Neural progenitor cell (in vitro differentiated cells): ENCODE measurements around the gene ARHGEF39. TPM values are rescaled to one million over a fixed set of nuclear protein-coding genes. Genes with fewer than 3 reads are reported as not detected.

Experiments used
- DNase-seq: peaks from one replicate; pipeline ENCODE4 v3.0.0-alpha.2; 2016; ENCODE audit warnings: low spot score
- H2AFZ ChIP-seq: fragments of 200-600 bp; sonication (generic); replicated peaks from 2 replicates; pipeline ENCODE4 v1.6.1; 2016; ENCODE audit warnings: antibody characterized with exemption
- H3F3A ChIP-seq: fragments of 200-600 bp; sonication (generic); 2 replicates; pipeline ENCODE4 v1.6.1; 2016; ENCODE audit warnings: antibody characterized with exemption, low read depth
- H3K27ac ChIP-seq: fragments of 200-600 bp; sonication (generic); 2 replicates; pipeline ENCODE4 v1.5.1; 2016; ENCODE audit warnings: mild to moderate bottlenecking
- H3K27me3 ChIP-seq: fragments of 200-600 bp; sonication (generic); 2 replicates; pipeline ENCODE4 v1.6.1; 2016; ENCODE audit warnings: mild to moderate bottlenecking, moderate library complexity
- H3K36me3 ChIP-seq: fragments of 200-600 bp; sonication (generic); 2 replicates; pipeline ENCODE4 v1.5.1; 2016
- H3K4me1 ChIP-seq: fragments of 200-600 bp; sonication (generic); 2 replicates; pipeline ENCODE4 v1.6.1; 2016; ENCODE audit warnings: mixed run types
- H3K4me2 ChIP-seq: fragments of 200-600 bp; sonication (generic); 2 replicates; pipeline ENCODE4 v1.6.1; 2016
- H3K4me3 ChIP-seq: fragments of 200-600 bp; sonication (generic); 2 replicates; pipeline ENCODE4 v1.5.1; 2016
- H3K79me2 ChIP-seq: fragments of 200-600 bp; sonication (generic); 2 replicates; pipeline ENCODE4 v1.6.1; 2016; ENCODE audit warnings: low read depth
- H3K9ac ChIP-seq: fragments of 200-600 bp; sonication (generic); 2 replicates; pipeline ENCODE4 v1.6.1; 2016
- H3K9me3 ChIP-seq: fragments of 200-600 bp; sonication (generic); 2 replicates; pipeline ENCODE4 v1.5.1; 2016; ENCODE audit warnings: low read depth
- H4K20me1 ChIP-seq: fragments of 200-600 bp; sonication (generic); 2 replicates; pipeline ENCODE4 v1.6.1; 2016; ENCODE audit warnings: low read depth
- H3K27ac Mint-ChIP-seq: 3 replicates; pipeline ENCODE4 v1.8.0; 2021; ENCODE audit warnings: mixed read lengths
- H3K27me3 Mint-ChIP-seq: 2 replicates; pipeline ENCODE4 v1.8.0; 2022; ENCODE audit warnings: low read depth, mild to moderate bottlenecking, inconsistent platforms, moderate library complexity, mixed read lengths; ENCODE audit not compliant: insufficient read depth
- H3K36me3 Mint-ChIP-seq: 3 replicates; pipeline ENCODE4 v1.8.0; 2021; ENCODE audit warnings: mixed read lengths
- H3K4me1 Mint-ChIP-seq: 3 replicates; pipeline ENCODE4 v1.8.0; 2021; ENCODE audit warnings: mixed read lengths
- H3K4me3 Mint-ChIP-seq: 3 replicates; pipeline ENCODE4 v1.8.0; 2021; ENCODE audit warnings: mild to moderate bottlenecking, moderate library complexity, mixed read lengths
- H3K9me3 Mint-ChIP-seq: 3 replicates; pipeline ENCODE4 v1.8.0; 2020; ENCODE audit warnings: mixed read lengths
- EZH2 ChIP-seq: fragments of 200-600 bp; sonication (generic); IDR thresholded peaks from 2 replicates; pipeline ENCODE4 v1.6.1; 2017; ENCODE audit warnings: antibody characterized with exemption, mild to moderate bottlenecking, moderate library complexity
- EZH2phosphoT487 ChIP-seq: fragments of 200-600 bp; sonication (generic); IDR thresholded peaks from 2 replicates; pipeline ENCODE4 v1.6.1; 2017; ENCODE audit warnings: antibody characterized with exemption
- total RNA-seq: library from RNA; depleted of rRNA; stranded (reverse); fragments of >200 nt; gene quantifications from 2 replicates; pipeline ENCODE4 v1.2.3, GENCODE V29; 2015; ENCODE audit warnings: low replicate concordance
- TF ChIP-seq, protein P1 (sequence below): fragments of 200-600 bp; sonication (generic); IDR thresholded peaks from 2 replicates; pipeline ENCODE4 v1.5.1; 2017; ENCODE audit warnings: antibody characterized with exemption, mild to moderate bottlenecking

Gene ARHGEF39
- total RNA-seq, 1 donor from 2014 or later, result 13.2 TPM

DNA sequence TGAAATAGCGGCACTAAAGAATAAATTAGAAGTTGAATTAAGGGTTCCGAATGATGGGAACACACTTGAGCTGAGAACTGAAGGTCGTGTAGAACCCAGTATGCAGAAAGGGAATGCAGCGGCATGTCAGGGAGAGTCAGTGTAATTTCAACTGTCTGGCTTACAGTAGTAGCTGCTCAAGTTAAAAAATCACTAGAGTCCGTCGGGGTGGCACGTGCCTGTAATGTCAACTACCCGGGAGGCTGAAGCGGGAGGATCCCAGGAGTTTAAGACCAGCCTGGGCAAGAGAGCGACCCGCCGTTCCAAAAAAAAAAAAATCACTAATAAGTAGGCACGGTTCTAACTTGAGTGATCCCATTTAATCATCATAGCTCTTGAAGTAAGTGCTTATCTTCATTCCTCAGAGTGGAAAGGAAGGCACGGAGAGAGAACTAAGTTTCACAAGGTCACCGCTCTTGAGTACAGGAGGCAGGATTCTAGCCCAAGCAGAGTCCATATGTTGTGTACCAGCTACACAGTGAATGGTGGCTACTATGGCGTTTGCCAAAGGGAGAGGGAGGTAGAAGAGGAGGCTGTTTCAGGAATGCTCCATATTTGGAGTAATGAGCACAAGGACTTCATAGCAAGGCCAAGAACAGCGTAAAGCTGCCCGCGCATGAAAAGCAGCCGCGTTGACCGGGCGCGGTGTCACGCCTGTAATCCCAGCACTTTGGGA lies 8.0 kb downstream of the ARHGEF39 start:
- H3K4me2 ChIP-seq, result peak overlapping the region; percentile 82
- H3K79me2 ChIP-seq, result peaks cover 8% of the 10 kb centered on the region
- Mint-ChIP-seq H3K27me3 (peaks cover 15% of the 10 kb centered on the region), H3K9me3 (peaks cover 3% of the 10 kb centered on the region), H3K4me1 (peaks cover 39% of the 10 kb centered on the region), H3K36me3 (peaks cover 26% of the 10 kb centered on the region), H3K4me3 (peak overlapping the region; percentile 91), H3K27ac (peak overlapping the region; percentile 100)
- H3K9me3 ChIP-seq, result no peaks in the 10 kb centered on the region
- no peak overlapping the region for H3K27ac ChIP-seq
- no peaks in the 10 kb centered on the region for H3K36me3 ChIP-seq
- H3K4me1 ChIP-seq, result no peaks in the 10 kb centered on the region
- TF ChIP-seq EZH2 (peak; percentile 17), EZH2phosphoT487 (no peak)
- TF ChIP-seq, protein P1, sequence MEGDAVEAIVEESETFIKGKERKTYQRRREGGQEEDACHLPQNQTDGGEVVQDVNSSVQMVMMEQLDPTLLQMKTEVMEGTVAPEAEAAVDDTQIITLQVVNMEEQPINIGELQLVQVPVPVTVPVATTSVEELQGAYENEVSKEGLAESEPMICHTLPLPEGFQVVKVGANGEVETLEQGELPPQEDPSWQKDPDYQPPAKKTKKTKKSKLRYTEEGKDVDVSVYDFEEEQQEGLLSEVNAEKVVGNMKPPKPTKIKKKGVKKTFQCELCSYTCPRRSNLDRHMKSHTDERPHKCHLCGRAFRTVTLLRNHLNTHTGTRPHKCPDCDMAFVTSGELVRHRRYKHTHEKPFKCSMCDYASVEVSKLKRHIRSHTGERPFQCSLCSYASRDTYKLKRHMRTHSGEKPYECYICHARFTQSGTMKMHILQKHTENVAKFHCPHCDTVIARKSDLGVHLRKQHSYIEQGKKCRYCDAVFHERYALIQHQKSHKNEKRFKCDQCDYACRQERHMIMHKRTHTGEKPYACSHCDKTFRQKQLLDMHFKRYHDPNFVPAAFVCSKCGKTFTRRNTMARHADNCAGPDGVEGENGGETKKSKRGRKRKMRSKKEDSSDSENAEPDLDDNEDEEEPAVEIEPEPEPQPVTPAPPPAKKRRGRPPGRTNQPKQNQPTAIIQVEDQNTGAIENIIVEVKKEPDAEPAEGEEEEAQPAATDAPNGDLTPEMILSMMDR, result no peak
- H3K27me3 ChIP-seq, result peaks cover 15% of the 10 kb centered on the region
- no peak for DNase-seq
- peak overlapping the region; percentile 75 for H3K4me3 ChIP-seq
- peaks cover 10% of the 10 kb centered on the region for H4K20me1 ChIP-seq
- peaks cover 42% of the 10 kb centered on the region for H3F3A ChIP-seq
- H2AFZ ChIP-seq, result peak overlapping the region; percentile 60
- H3K9ac ChIP-seq, result no peak overlapping the region

DNA sequence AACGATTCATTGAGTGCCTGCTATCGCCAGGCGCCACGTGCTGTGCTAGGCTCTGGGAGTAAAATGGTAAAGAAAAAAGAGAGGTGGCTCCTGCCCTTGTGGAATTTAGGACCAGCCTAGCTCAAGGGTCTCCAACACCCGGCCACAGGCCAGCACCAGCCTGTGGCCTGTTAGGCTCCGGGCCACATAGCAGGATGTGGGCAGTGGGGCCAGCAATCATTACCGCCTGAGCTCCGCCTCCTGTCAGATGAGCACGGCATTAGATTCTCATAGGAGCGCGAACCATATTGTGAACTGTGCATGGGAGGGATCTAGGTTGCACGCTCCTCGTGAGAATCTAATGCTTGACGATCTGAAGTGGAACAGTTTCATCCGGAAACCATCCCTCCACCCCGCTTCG lies 8.6 kb downstream of the ARHGEF39 start:
- H3K4me1 ChIP-seq, result no peaks in the 10 kb centered on the region
- TF ChIP-seq, protein P1, result no peak
- TF ChIP-seq EZH2 (no peak), EZH2phosphoT487 (no peak)
- H3K79me2 ChIP-seq, result peaks cover 8% of the 10 kb centered on the region
- peaks cover 37% of the 10 kb centered on the region for H3F3A ChIP-seq
- H3K27me3 Mint-ChIP-seq, result peaks cover 16% of the 10 kb centered on the region
- peaks cover 35% of the 10 kb centered on the region for H3K4me1 Mint-ChIP-seq
- peaks cover 10% of the 10 kb centered on the region for H4K20me1 ChIP-seq
- peaks cover 3% of the 10 kb centered on the region for H3K9me3 Mint-ChIP-seq
- no peak overlapping the region for H2AFZ ChIP-seq
- H3K4me3 ChIP-seq, result no peak overlapping the region
- DNase-seq, result no peak
- no peak overlapping the region for H3K27ac Mint-ChIP-seq
- no peak overlapping the region for H3K27ac ChIP-seq
- H3K9me3 ChIP-seq, result no peaks in the 10 kb centered on the region
- no peak overlapping the region for H3K9ac ChIP-seq
- H3K36me3 Mint-ChIP-seq, result peaks cover 22% of the 10 kb centered on the region
- H3K36me3 ChIP-seq, result no peaks in the 10 kb centered on the region
- H3K4me2 ChIP-seq, result no peak overlapping the region
- H3K4me3 Mint-ChIP-seq, result peak overlapping the region; percentile 91
- peaks cover 15% of the 10 kb centered on the region for H3K27me3 ChIP-seq

DNA sequence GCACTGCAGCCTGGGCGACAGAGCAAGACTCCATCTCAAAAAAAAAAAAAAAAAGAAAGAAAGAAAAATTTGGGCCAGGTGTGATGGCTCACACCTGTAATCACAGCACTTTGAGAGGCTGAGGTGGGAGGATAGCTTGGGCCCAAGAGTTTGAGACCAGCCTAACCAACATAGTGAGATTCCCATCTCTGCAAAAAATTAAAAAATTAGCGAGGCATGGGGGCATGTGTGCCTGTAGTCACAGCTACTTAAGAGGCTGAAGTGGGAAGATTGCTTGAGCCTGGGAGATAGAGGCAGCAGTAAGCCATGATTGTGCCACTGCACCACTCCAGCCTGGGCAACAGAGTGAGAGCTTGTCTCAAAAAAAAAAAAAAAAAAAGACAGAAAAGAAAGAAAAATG lies 11.4 kb downstream of the ARHGEF39 start:
- Histone ChIP-seq H3K9ac (no peak overlapping the region), H3K4me2 (no peak overlapping the region), H3K79me2 (no peaks in the 10 kb centered on the region), H3F3A (peaks cover 19% of the 10 kb centered on the region), H3K27ac (no peak overlapping the region), H3K9me3 (no peaks in the 10 kb centered on the region), H4K20me1 (no peaks in the 10 kb centered on the region), H3K36me3 (no peaks in the 10 kb centered on the region), H3K4me1 (peaks cover 9% of the 10 kb centered on the region), H2AFZ (no peak overlapping the region), H3K27me3 (peaks cover 15% of the 10 kb centered on the region), H3K4me3 (no peak overlapping the region)
- Mint-ChIP-seq H3K4me1 (peaks cover 19% of the 10 kb centered on the region), H3K27ac (no peak overlapping the region), H3K27me3 (peaks cover 19% of the 10 kb centered on the region), H3K4me3 (no peak overlapping the region), H3K9me3 (peaks cover 3% of the 10 kb centered on the region), H3K36me3 (peaks cover 2% of the 10 kb centered on the region)
- no peak for DNase-seq
- TF ChIP-seq, protein P1, result no peak
- TF ChIP-seq EZH2phosphoT487 (no peak), EZH2 (no peak)
